Activated T-helper 1 cell treated with anti-CD3 and anti-CD28 coated beads, Interleukin-12 subunit alpha, Interleukin-12 subunit beta, Interleukin-2, Interleukin-4 antibody, amounts not matched to agents 30 ng/mL and 10 ng/mL and 1 ng/mL, durations not matched to agents 14 hours and 24 hours and 36 hours (primary cell): Measurements from ENCODE around the gene SLC28A1. TPM values are rescaled to one million over a fixed set of nuclear protein-coding genes. Genes with fewer than 3 reads are reported as not detected.
A peak's percentile ranks its signal among the peaks of the same experiment; 100 is the strongest.
"Not testable (repeated sequence)": the region's sequence is repeated elsewhere in the genome, so short reads cannot be mapped to it uniquely, and the experiment has no call there.

Experiments used
- DNase-seq: peaks from one replicate; pipeline ENCODE4 v3.0.0; 2021; ENCODE audit warnings: low spot score
- H3K27ac Mint-ChIP-seq: one replicate; pipeline ENCODE4 v1.8.0; 2021; ENCODE audit warnings: mild to moderate bottlenecking, mixed read lengths
- H3K27me3 Mint-ChIP-seq: one replicate; pipeline ENCODE4 v1.8.0; 2022; ENCODE audit warnings: mild to moderate bottlenecking, moderate library complexity, mixed read lengths; ENCODE audit not compliant: insufficient read depth
- H3K36me3 Mint-ChIP-seq: one replicate; pipeline ENCODE4 v1.8.0; 2021; ENCODE audit warnings: low read depth, mixed read lengths
- H3K4me1 Mint-ChIP-seq: one replicate; pipeline ENCODE4 v1.8.0; 2021; ENCODE audit warnings: low read depth, mixed read lengths
- H3K4me3 Mint-ChIP-seq: one replicate; pipeline ENCODE4 v1.8.0; 2021; ENCODE audit warnings: mild to moderate bottlenecking, moderate library complexity, mixed read lengths
- H3K9me3 Mint-ChIP-seq: one replicate; pipeline ENCODE4 v1.8.0; 2021; ENCODE audit warnings: mixed read lengths
- intact Hi-C: fragments of 100-400 bp; cut with micrococcal nuclease; formaldehyde crosslinking; loops from one replicate; pipeline ENCODE4 v1.15.1; 2024
- total RNA-seq: library from RNA; stranded (reverse); gene quantifications from 2 replicates; pipeline ENCODE4 v1.2.3, GENCODE V29; 2022

The SLC28A1 gene
- total RNA-seq, 1 donor from 2014 or later: not detected

- intact Hi-C loops: loop anchor here (5.0 to 10.0 kb wide), 6 partner anchors 182 to 1778 kb away; partner anchors contain the start of genes AKAP13, HDGFL3 and ZNF592
- H3K36me3 Mint-ChIP-seq: peaks cover 3% of the 10 kb centered on the region
- no peak overlapping the region for H3K27ac Mint-ChIP-seq
- peak overlapping the region; percentile 91 for H3K4me3 Mint-ChIP-seq
- H3K27me3 Mint-ChIP-seq: peaks cover 18% of the 10 kb centered on the region
- peaks cover 52% of the 10 kb centered on the region for H3K4me1 Mint-ChIP-seq
- H3K9me3 Mint-ChIP-seq: no peaks in the 10 kb centered on the region
- no peak for DNase-seq
These were observed 98.8 kb downstream of the SLC28A1 start for GRCh38 chr15:84983294-84983693.

GRCh38 chr15:84983711-84984110, 99.2 kb downstream of the SLC28A1 start:
- peaks cover 5% of the 10 kb centered on the region for H3K36me3 Mint-ChIP-seq
- no peaks in the 10 kb centered on the region for H3K9me3 Mint-ChIP-seq
- peaks cover 14% of the 10 kb centered on the region for H3K27me3 Mint-ChIP-seq
- DNase-seq: no peak
- H3K27ac Mint-ChIP-seq: no peak overlapping the region
- peak overlapping the region; percentile 91 for H3K4me3 Mint-ChIP-seq
- intact Hi-C loops: loop anchor here (5.0 to 10.0 kb wide), 6 partner anchors 181 to 1779 kb away; partner anchors contain the start of genes AKAP13, HDGFL3 and ZNF592
- peaks cover 56% of the 10 kb centered on the region for H3K4me1 Mint-ChIP-seq

GRCh38 chr15:84985158-84985557, 100.7 kb downstream of the SLC28A1 start:
- intact Hi-C loops: loop anchor here (10.0 kb wide), 4 partner anchors 180 to 1780 kb away; partner anchors contain the start of genes AKAP13, HDGFL3 and ZNF592
- Mint-ChIP-seq H3K27me3 (peaks cover 9% of the 10 kb centered on the region), H3K4me1 (peaks cover 56% of the 10 kb centered on the region), H3K27ac (no peak overlapping the region), H3K4me3 (no peak overlapping the region), H3K9me3 (no peaks in the 10 kb centered on the region), H3K36me3 (peaks cover 5% of the 10 kb centered on the region)
- DNase-seq: no peak

- H3K4me3 Mint-ChIP-seq, H3K36me3 Mint-ChIP-seq, H3K27me3 Mint-ChIP-seq, H3K27ac Mint-ChIP-seq, DNase-seq, H3K9me3 Mint-ChIP-seq: not testable (repeated sequence)
- intact Hi-C loops: loop anchor here (10.0 kb wide), 4 partner anchors 177 to 1783 kb away; partner anchors contain the start of genes AKAP13, HDGFL3 and ZNF592
- H3K4me1 Mint-ChIP-seq: peaks cover 76% of the 10 kb centered on the region
These were observed 102.9 kb downstream of the SLC28A1 start for GRCh38 chr15:84987351-84987750.

- Mint-ChIP-seq H3K9me3 (no peaks in the 10 kb centered on the region), H3K27me3 (peaks cover 2% of the 10 kb centered on the region), H3K27ac (peak overlapping the region; percentile 38), H3K4me3 (peak overlapping the region; percentile 54), H3K36me3 (peaks cover 3% of the 10 kb centered on the region), H3K4me1 (peaks cover 76% of the 10 kb centered on the region)
- intact Hi-C loops: loop anchor here (10.0 kb wide), 4 partner anchors 177 to 1783 kb away; partner anchors contain the start of genes AKAP13, HDGFL3 and ZNF592
- no peak for DNase-seq
These were observed 103.6 kb downstream of the SLC28A1 start for GRCh38 chr15:84987949-84988624.

- peak overlapping the region; percentile 12 for H3K4me3 Mint-ChIP-seq
These were observed 104.6 kb downstream of the SLC28A1 start for GRCh38 chr15:84988909-84989644.

GRCh38 chr15:84990507-84990906, 106.0 kb downstream of the SLC28A1 start:
- no peaks in the 10 kb centered on the region for H3K27me3 Mint-ChIP-seq
- H3K9me3 Mint-ChIP-seq: no peaks in the 10 kb centered on the region
- peaks cover 53% of the 10 kb centered on the region for H3K4me1 Mint-ChIP-seq
- H3K36me3 Mint-ChIP-seq: peaks cover 3% of the 10 kb centered on the region
- H3K27ac Mint-ChIP-seq: no peak overlapping the region
- intact Hi-C loops: no loop called here
- DNase-seq: no peak
- no peak overlapping the region for H3K4me3 Mint-ChIP-seq

More at GRCh38 chr15:84988909-84989644, 104.6 kb downstream of the SLC28A1 start:
- no peaks in the 10 kb centered on the region for H3K9me3 Mint-ChIP-seq
- H3K4me1 Mint-ChIP-seq: peaks cover 66% of the 10 kb centered on the region
- peaks cover 3% of the 10 kb centered on the region for H3K36me3 Mint-ChIP-seq
- H3K27me3 Mint-ChIP-seq: no peaks in the 10 kb centered on the region
- no peak for DNase-seq
- H3K27ac Mint-ChIP-seq: peak overlapping the region; percentile 38
- intact Hi-C loops: loop anchor here (10.0 kb wide), 4 partner anchors 176 to 1784 kb away; partner anchors contain the start of genes AKAP13, HDGFL3 and ZNF592

GRCh38 chr15:84991014-84991712, 106.7 kb downstream of the SLC28A1 start:
- no peak for DNase-seq
- intact Hi-C loops: no loop called here
- Mint-ChIP-seq H3K4me3 (no peak overlapping the region), H3K4me1 (peaks cover 51% of the 10 kb centered on the region), H3K27ac (no peak overlapping the region), H3K9me3 (no peaks in the 10 kb centered on the region), H3K36me3 (peaks cover 3% of the 10 kb centered on the region), H3K27me3 (no peaks in the 10 kb centered on the region)

GRCh38 chr15:84992157-84992944, 107.9 kb downstream of the SLC28A1 start:
- Mint-ChIP-seq H3K27me3 (no peaks in the 10 kb centered on the region), H3K36me3 (peaks cover 3% of the 10 kb centered on the region), H3K27ac (peak overlapping the region; percentile 54), H3K4me1 (peaks cover 44% of the 10 kb centered on the region), H3K9me3 (no peaks in the 10 kb centered on the region), H3K4me3 (peak overlapping the region; percentile 40)
- no peak for DNase-seq
- intact Hi-C loops: loop anchor here (1.0 kb wide), 2 partner anchors 11 to 81 kb away; partner anchors contain the start of gene PDE8A

Other genes with a start within 250 kb of the SLC28A1 start
- gene WDR73, start 230.4 kb upstream of the SLC28A1 start, total RNA-seq: 27.8 and 33.5 TPM in 2 replicates
- gene NMB, start 226.5 kb upstream of the SLC28A1 start, total RNA-seq: 3.0 and 3.5 TPM in 2 replicates
- gene SEC11A, start 168.5 kb upstream of the SLC28A1 start, total RNA-seq: 97.3 and 105 TPM in 2 replicates
- gene ZNF592, start 136.1 kb upstream of the SLC28A1 start, total RNA-seq: 29.9 and 30.9 TPM in 2 replicates
- 0.10 and 0.66 TPM in 2 replicates for gene ALPK3, start 67.3 kb upstream of the SLC28A1 start, total RNA-seq
- 17.4 and 25.2 TPM in 2 replicates for gene PDE8A, start 97.2 kb downstream of the SLC28A1 start, total RNA-seq